GM12874 (cell line): ENCODE data around the gene PCNT.

Experiments used
- TF ChIP-seq, protein P1 (sequence below): IDR thresholded peaks from 2 replicates; pipeline ENCODE4 v1.5.1; 2011; ENCODE audit warnings: low read depth, mild to moderate bottlenecking, control low read depth, low read length, moderate library complexity; ENCODE audit not compliant: insufficient read depth

PCNT gene

DNA sequence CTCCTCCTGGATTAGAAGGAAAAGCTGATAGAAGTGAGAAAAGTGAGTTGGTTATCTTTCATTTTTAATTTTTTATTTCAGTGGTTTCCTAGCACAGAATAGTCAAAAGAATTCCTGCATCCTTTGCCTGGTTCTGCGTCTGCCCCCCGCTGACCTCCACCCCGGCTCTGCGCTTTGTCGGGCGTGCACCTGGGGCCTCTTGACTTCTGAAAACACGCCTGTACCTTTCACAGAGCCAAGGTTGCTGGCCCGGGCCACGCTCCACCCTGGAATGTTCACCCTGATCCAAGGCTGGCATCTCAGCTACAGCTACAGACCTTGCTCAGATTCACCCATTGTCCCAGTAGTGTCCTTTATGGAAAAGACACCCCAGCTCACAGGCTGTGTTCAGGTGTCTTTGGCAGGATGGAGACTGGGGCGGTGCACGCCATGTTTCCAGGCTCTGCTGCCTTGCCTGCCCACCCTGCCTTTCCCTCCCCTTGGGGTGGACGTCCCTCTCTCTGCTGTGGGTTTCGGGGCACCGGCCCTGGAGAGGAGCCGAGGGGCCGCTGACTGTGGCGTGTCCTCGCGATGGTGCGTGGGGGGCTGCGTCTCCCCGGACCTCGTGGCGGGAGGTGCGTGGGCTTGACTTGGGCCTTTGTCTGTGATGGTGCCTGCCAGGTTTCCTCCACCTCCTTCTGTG, 94.5 kb downstream of the PCNT start:
- TF ChIP-seq, protein P1, sequence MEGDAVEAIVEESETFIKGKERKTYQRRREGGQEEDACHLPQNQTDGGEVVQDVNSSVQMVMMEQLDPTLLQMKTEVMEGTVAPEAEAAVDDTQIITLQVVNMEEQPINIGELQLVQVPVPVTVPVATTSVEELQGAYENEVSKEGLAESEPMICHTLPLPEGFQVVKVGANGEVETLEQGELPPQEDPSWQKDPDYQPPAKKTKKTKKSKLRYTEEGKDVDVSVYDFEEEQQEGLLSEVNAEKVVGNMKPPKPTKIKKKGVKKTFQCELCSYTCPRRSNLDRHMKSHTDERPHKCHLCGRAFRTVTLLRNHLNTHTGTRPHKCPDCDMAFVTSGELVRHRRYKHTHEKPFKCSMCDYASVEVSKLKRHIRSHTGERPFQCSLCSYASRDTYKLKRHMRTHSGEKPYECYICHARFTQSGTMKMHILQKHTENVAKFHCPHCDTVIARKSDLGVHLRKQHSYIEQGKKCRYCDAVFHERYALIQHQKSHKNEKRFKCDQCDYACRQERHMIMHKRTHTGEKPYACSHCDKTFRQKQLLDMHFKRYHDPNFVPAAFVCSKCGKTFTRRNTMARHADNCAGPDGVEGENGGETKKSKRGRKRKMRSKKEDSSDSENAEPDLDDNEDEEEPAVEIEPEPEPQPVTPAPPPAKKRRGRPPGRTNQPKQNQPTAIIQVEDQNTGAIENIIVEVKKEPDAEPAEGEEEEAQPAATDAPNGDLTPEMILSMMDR: no peak

DNA sequence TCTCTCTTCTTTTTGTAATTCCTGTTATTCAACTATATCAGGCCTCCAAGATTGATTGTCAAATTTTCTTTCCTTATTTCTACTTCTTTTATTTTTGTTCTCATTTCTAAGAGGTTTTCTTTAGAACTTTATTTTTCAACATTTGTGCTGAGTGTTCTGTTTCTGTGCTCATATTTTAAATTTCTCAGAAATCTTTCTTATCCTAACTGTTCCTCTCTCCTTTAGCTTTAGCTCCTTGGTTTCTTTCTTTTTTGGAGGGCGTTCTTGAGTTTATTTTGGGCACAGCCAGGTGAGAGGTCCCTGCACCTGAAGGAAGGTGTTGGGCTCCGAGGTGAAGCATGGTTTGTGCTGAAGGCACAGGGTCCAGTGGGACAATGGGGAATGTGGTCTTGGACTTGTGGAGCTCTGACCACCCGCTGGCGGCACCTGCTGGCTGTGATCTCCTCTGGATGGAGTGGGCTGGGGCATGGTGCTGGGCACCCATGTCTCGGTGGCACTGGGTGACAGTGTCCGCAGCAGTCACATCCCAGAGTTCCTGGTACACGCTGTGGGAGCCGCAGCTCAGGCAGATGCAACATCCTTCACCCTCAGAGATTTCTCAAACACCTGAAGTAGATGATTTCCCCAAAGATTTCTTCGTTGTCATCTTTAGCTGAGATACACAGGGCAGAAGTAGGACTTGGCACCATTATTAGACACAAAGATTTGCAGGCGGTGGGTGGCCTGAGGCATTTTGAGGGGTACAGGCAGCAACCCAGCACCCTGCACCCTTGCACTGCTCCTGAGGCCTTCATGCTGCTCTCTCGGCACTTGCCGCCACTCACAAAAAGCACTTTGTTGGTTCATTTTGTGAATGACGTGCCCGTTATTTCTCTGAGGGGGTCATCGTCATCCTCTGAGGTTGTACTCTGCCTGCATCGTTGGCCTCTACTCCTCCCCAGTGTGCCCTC, 96.6 kb downstream of the PCNT start:
- TF ChIP-seq, protein P1: no peak

- TF ChIP-seq, protein P1: no peak
These were observed 97.3 kb downstream of the PCNT start for GRCh38 chr21:46421191-46421750.

- TF ChIP-seq, protein P1: no peak
These were observed 98.0 kb downstream of the PCNT start for GRCh38 chr21:46421756-46422555.

GRCh38 chr21:46422636-46423241, 98.8 kb downstream of the PCNT start:
- TF ChIP-seq, protein P1: no peak

- TF ChIP-seq, protein P1: no peak
These were observed 99.6 kb downstream of the PCNT start for GRCh38 chr21:46423546-46424038.
